HEK293T (cell line): ENCODE measurements around the gene GPR137B.

Source experiments
- ARNT ChIP-seq: fragments of 450-650 bp; IDR thresholded peaks from 2 replicates; pipeline ENCODE4 v1.6.1; 2017; ENCODE audit warnings: mild to moderate bottlenecking
- CTBP1 ChIP-seq: fragments of 450-650 bp; IDR thresholded peaks from 2 replicates; pipeline ENCODE4 v1.6.1; 2016; ENCODE audit warnings: borderline replicate concordance
- FOXA1 ChIP-seq: fragments of 450-650 bp; IDR thresholded peaks from 2 replicates; pipeline ENCODE4 v1.6.1; 2016; ENCODE audit warnings: mild to moderate bottlenecking
- FOXK2 ChIP-seq: fragments of 450-650 bp; IDR thresholded peaks from 2 replicates; pipeline ENCODE4 v1.6.1; 2016; ENCODE audit warnings: mild to moderate bottlenecking
- FOXM1 ChIP-seq: fragments of 450-650 bp; IDR thresholded peaks from 2 replicates; pipeline ENCODE4 v1.6.1; 2017; ENCODE audit warnings: mild to moderate bottlenecking, borderline replicate concordance
- HDGF ChIP-seq: fragments of 450-650 bp; IDR thresholded peaks from 2 replicates; pipeline ENCODE4 v1.6.1; 2017; ENCODE audit warnings: antibody characterized with exemption, borderline replicate concordance
- NFRKB ChIP-seq: fragments of 450-650 bp; IDR thresholded peaks from 2 replicates; pipeline ENCODE4 v1.6.1; 2016; ENCODE audit warnings: mild to moderate bottlenecking, moderate library complexity
- SP1 ChIP-seq: fragments of 450-650 bp; IDR thresholded peaks from 2 replicates; pipeline ENCODE4 v1.6.1; 2017
- SUZ12 ChIP-seq: fragments of 450-650 bp; IDR thresholded peaks from 2 replicates; pipeline ENCODE4 v1.6.1; 2016; ENCODE audit warnings: mild to moderate bottlenecking
- TARDBP ChIP-seq: fragments of 450-650 bp; IDR thresholded peaks from 2 replicates; pipeline ENCODE4 v1.6.1; 2016
- ZNF384 ChIP-seq: fragments of 450-650 bp; IDR thresholded peaks from 2 replicates; pipeline ENCODE4 v1.6.1; 2016
- TF ChIP-seq, protein P1 (sequence below): fragments of 450-650 bp; IDR thresholded peaks from 2 replicates; pipeline ENCODE4 v1.6.1; 2016

DNA sequence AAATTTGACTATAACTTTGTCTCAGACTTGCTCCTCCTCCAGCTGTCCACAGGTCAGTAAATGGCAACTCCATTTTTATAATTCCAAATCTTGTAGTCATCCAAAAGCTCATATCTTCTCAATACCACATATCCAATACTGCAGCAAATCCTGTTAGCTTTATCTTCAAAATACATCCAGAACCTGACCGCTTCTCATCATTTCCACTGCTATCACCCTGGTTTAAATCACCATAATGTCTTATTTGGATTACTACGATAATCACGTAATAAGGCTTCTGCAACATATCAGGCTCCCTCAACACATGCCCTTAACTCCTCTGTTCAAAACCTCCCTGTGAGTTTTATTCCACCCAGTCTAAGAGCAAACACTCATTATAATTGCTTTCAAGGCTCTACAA, 104.9 kb downstream of the GPR137B start:
- no peak for TF ChIP-seq FOXM1
- no peak for TF ChIP-seq FOXA1
- TF ChIP-seq FOXK2: no peak
- no peak for TF ChIP-seq HDGF
- TF ChIP-seq CTBP1: no peak
- TF ChIP-seq ZNF384: no peak
- TF ChIP-seq SP1: no peak
- TF ChIP-seq, protein P1, sequence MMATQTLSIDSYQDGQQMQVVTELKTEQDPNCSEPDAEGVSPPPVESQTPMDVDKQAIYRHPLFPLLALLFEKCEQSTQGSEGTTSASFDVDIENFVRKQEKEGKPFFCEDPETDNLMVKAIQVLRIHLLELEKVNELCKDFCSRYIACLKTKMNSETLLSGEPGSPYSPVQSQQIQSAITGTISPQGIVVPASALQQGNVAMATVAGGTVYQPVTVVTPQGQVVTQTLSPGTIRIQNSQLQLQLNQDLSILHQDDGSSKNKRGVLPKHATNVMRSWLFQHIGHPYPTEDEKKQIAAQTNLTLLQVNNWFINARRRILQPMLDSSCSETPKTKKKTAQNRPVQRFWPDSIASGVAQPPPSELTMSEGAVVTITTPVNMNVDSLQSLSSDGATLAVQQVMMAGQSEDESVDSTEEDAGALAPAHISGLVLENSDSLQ: no peak
- no peak for TF ChIP-seq SUZ12
- no peak for TF ChIP-seq NFRKB
- TF ChIP-seq TARDBP: no peak
- no peak for TF ChIP-seq ARNT
